Measurements from ENCODE around the gene ADTRP.

The ADTRP gene

DNA sequence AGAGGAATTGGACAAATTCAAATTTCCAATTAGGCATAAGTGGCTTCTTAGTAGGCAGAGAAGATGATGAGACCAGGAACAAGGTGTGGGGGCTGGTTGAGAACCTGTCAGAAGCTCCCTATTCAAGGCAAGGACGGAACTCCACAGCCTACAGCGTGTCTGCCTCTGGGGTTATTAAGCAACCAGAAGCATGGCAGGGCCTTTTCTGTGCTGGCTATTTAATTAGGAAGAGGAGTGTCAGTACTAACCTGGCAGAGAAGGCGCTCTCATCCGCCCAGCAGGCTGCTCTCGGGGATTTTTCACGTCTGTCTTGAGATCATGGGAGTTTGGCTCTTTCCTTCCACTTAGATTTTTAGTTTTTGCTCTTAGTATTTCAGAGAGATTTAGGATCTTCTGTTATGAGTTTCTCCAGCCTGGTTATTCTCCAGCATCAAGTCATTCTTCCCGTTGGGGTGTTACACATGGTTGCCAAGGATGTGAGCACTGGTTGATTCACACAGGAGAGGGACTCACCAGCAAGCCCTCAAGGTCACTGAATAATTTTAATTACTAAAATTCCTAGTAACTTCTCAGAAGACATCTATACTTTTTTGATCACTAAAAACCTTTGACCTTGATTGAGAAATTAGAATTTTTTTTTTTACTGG, 23.9 kb downstream of the ADTRP start:
- no peak for DNase-seq

DNA sequence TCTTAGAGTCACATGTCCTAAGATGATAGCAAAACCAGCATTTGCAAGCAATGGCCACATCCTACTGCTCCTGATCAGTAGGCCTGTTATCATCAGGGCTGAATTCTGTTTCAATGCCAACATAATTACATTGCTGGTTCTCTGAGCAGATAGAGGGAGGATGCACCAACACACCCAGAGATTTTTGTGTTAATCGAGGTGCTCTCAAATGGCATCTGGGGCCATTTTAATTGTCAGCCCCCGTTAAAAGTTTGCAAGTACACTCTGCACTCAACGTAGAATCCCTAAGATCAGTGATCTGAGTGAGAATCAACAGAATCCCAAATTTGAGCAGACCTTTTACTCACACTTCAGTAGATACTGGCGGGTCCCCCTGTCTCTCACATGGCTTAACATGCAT, 24.8 kb downstream of the ADTRP start:
- no peak for DNase-seq

DNA sequence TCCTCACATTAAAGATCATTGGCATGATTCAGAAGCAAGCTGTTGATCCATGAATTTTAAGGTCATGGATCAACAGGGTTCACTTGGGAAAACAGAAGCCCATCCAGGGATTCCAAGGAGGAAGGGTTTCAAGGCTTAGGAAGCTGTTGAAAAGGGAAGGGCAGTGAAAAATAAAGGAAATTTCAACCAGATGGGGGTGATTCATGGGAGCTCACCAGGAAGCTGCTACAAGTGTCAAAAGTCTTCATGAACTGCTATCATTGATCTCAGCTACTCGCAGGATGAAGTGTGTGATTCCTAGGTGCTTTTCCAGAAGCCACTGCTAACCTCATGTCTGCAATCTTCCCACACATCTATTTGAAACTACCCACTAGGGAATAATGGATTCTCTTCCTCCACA, 26.2 kb downstream of the ADTRP start:
- no peak for DNase-seq

DNA sequence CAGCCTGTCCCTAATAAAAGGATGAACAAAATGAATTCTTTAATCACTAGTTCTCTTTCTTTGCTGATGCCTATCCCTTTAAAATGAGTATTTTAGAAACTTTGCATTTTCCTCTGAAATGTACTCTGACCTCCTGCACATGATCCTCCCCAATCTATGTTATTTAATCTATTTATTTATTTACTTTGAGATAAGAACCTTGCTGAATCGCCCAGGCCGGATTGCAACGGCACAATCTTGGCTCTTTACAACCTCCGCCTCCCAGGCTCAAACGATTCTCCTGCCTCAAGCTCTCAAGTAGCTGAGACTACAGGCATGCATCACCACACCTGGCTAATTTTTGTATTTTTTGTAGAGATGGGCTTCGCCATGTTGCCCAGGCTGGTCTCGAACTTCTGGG, 27.9 kb downstream of the ADTRP start:
- no peak for DNase-seq

DNA sequence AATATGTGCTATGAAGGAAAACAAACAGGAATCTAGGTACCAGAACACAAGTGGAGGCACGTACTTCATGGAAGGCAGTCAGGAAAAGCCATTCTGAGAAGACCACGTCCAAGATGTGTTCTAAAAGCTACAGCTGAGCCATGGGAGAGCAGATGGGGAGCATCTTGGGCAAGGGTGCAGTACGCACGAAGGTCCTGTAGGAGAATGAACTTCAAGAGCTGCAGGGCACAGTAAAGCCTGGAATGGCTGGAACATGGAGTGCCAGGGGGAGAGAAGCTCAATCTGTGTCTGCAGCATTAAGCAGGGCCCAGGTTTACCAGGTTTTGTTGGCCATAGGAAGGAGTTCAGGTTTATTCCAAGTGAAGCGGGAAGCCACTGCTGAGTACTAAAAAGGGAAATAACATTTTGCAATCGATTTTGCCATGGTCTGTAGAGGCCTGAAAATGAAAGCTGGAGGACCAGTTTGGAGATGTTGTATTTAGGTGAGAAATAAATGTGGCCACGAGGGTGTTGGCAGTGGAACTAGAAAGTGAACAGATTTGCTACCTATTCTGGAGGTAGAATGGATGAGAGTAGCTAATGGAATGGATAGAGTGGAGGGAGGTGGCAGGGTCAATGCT, 29.9 kb downstream of the ADTRP start:
- DNase-seq = no peak

DNA sequence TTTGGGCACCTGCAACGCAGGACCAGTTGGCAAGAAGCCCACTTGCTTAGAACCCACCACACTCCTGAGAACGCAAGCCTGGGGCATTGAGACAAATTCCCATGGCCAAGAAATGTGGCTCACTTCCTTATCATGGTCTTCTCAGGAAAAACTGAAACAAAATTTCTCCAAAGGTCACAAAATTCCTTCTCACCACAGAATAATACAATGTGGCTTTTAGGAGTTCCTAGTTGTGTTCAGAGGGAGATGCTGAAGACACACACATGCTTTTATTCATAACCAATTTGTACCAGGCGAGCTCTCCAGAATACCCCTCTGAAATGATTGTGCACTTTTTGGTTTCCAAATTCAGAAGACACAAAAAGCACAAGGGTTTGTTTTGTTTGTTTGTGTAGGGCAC, 31.6 kb downstream of the ADTRP start:
- DNase-seq = no peak

DNA sequence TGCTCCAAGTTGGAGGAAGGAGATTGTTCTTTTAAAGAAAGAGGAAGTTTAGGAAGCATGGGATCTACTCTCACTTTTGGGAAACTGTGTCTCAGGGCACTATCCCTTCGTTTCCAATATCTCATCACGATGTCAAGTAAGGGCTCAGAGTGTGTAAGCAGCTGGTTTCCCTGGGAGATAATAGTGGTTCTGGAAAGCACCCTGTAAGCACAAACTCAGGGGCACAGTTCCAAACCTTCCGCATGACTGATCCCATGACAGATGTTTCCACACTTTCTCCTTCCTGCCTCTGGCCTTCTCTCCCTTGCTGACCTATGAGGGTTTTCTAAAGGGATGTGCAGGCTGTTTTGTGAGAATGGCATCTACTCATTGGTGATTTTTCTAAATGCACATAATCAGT, 33.9 kb downstream of the ADTRP start:
- DNase-seq = no peak

DNA sequence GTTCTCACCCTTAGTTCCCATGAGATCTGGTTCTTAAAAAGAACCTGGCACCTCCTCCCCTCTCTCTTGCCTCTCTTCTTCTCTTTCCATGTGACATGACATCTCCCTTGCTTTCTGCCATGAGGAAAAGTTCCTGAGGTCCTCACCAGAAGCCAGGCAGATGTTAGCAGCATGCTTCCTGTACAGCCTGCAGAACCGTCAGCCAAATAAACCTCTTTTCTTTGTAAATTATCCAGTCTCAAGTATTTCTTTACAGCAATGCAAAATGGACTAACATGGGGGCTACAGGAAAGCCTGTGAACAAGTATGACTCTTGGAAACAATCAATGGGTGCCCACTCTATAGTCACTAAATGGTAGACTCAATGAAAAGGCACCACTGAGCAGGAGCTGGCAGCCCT, 34.5 kb downstream of the ADTRP start:
- DNase-seq = no peak

DNA sequence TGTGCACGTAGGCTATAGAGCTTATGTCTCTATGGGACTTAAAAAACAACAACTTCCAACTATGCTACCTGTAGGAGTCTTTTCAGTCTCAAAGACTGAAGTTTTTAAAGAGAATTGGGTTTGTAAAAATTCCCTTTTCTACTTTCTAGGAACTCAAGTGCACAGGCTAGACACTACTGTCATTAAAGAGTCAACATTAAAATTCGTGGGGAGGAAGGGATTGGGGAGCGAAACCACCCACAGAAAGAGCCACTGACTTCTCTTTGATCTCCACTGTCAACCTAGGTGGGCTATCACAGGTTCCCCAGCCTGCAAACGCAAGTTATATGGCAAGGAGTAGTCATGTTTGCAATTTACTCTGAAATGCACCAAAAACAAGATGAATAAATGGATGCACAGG, 37.7 kb downstream of the ADTRP start:
- DNase-seq = no peak

DNA sequence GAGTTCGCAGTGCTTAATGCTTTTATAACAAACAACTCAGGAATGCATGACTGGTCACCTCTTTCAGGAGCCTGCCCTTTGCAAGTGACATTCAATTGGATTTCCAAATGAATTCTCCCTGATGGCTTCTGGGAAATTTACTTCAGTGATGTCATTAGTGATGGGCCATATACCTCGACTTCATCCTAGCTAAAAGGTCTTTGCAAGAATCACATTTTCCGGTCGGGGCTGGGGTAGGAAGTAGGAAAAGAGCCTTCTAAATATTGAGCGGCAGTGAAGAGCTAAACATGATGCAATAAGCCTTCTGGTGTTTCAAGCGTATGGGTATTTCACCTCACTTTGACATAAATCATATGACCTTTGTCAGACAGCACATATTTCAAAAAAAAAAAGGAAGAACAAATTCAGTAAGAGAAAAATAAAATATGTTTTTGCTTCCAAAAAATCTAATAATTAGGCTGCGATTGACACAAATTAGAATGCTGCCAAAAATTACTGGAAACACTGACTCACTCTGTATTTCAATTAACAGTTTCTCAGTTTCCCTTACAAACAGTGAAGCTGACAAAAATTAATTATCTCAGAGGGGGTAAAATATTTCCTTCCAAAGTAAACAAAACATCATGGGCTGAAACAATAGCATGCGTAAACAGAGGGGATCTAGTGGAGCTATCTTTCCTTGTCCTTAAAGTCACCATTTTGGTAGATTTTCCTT, 39.8 kb downstream of the ADTRP start:
- DNase-seq = no peak

DNA sequence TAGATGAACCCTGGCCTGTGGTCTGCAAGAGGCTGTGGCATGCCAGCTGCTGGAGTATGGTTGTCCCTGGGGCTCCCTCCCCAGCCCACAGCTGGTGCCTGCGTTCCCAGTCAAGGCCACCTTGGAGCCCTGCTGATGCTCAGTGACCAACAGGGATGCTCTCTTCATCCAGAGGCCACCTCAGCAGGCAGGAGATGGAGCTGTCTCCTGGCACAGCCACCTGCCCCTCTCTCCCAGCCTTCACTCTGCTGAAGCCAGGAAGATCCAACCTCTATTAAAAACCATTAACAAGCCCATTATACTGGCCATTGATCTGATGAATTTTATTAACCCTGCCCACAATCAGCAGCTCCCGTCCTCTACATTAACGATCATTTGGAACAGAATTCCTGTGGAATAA, 40.4 kb downstream of the ADTRP start:
- DNase-seq = no peak

DNA sequence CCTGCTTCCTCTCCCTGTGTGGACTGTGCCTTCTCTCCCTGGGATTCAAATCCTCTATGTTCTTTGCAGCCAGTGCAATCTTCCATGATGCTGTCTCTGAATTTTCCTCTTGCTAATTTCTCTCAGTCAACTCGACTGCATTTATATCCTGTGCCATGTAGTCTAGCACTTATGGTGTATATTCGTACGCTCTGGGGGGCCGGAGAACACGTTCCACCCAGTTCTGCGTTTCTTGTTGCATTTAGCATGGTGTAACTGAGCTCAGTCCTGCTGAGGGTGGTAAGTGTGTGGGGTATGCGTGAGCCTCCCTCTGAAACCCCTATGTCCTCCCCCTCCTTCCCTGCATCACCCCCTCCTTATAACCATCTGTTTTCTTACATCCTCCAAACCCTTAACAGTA, 42.0 kb downstream of the ADTRP start:
- DNase-seq = no peak

DNA sequence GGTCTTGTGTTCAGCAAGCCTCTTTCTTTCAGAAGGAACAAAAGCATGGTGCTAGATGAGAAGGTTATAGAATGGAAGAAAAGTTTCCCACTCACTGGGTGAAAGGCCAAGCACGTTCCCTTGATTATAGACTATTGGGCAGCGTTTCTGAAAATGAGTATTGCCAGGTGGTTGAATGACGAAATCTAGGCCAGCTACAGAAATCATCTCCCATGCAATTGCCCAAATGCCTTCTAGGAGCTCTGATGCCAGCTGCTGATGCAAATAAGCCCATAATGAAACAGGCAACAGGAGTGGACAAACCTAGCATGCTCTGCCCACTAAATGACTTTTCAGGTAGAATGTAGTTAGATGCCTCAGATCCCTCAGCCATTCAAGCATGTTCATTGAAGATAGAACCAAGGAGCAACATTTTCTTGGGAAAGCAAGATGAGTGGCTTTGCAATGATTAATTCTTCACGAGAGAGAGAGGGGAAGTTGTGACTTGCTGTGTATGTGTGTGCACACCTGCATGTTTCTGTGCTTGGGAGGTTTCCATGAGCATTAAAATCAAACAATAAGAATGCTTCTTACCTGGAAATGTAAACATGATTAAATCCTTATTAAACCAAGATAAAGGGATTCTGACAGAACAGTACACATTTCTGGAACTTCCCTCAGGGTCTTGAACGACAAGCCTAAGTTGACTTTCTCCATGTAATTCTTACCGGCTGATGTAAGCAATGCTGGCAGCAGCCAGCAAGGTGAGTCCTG, 43.6 kb downstream of the ADTRP start:
- DNase-seq = no peak

DNA sequence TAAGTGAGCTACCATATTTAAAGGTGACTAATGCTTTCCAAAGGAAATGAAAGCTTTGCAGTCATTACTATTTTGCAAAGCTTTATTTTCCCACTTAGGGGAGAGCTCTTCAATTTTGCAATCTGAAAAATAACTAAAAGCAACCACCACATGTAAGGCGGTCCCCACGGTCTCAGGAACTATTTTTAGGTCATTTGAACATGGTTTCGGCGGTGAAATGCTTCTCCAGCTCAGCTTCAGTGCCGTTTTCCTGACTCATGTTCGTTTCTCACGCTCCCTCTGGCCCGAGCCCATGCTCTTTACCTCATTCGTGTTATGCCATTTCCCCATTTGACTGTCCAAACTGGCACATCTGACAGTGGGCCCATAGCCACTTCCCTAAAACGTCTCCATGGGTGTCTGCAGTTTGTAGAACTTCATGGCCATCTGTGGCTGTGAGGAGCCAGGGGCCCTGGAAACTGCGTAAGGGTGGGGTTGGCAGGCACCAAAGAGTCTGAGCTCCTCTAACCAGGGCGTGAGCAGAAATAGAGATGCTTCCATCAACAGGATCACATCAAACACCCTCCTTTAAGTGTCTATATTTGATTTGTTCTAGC, 46.5 kb downstream of the ADTRP start:
- no peak for DNase-seq

DNA sequence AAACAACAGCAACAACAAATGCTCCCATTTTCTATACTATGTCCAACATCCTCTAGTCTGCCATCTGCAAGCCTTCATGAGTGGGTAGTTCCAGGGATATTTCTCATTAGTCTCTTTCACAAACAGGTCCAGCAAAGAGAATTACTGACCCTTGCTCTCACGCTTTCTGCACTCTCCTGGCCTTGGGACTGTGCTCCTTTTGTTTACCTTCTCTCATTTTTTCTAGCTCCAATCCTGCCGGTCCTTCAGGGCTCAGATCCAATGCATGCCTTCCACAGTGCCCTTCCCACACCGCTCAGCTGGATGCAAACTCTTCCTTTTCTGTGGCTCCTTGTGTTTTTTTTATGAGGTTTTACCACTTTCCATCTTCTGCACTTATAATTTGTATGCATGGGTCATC, 47.2 kb downstream of the ADTRP start:
- DNase-seq = no peak

DNA sequence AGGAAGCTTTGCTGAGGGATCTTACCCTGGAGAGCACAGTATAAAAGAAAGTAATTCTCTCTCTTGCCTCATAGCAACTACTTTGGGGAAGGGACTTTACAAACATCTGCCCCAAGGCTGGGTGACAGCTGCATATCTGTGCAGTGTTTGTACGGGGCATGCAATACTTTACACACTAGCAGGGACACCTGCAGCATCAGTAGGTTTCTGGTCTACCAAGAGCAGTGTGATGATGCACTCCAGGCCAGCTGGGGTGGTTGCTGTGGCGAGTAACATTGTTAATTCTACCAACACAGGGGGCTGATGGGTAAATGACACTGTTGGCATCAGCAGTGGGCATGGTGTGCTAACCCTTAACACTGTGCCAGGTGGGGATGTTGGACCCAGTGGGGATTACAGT, 48.0 kb downstream of the ADTRP start:
- DNase-seq = no peak

DNA sequence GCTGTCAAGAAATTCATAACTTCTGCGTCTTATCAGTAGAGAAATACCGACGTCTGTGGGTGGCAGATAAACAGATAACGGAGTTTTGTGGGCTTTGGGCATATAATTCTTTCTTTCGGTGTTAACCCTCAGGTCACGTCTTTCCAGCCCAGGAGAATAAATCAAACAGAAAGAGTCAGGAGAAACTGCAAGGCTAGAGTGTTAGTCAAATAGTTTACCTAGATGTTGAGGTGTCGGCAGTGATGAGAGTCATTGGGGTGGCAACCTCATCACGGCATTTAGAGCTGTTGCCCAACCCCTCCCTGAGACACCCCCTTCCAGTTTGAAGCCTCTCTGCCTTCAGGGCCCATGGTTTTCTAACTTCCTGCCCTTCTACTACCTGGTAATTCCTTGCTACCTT, 49.5 kb downstream of the ADTRP start:
- DNase-seq = no peak

DNA sequence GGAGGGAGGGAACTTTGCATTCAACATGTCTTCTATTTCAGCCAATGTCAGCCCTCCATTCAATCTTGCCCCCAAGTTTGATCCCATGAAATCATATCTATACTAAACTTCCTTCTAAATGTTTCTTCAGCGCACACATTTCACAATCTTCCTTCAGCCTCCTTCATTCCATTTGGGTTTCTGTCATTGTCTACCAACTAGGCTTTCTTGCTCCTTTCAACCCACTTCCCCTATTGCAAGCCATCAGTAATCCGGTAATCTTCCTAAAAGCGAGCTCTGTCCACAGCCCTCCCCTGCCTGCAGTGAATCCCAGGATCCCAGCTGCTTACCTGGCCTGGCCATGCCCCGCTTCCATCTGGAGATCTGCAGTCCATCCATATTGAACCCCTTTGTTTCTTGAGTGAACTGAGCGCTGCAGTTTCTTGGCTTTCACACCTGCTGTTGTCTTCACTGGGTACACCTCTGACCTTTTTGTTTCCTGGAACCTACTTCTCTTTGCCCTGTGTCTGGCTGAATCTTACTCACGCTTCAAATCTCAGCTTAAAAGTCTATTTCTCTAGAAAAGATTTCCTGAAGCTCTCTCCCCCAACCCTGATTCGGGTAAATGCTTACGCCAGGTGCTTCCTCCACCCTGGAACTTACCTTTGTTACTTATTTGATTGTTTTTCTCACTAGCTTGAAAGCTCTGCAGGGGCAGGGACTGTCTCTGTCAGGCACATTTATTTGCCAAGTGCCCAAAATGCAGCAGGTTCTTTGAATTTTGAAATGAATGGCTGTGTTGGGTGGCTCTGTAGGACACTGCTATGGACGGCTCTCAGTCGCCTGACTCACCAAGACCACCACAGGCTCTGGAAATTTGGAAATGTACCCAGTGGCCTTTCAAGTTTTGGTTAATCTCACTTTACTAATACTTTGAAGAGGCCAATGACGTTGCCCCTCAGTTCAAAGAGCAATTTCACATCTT, 50.3 kb downstream of the ADTRP start:
- no peak for DNase-seq

DNA sequence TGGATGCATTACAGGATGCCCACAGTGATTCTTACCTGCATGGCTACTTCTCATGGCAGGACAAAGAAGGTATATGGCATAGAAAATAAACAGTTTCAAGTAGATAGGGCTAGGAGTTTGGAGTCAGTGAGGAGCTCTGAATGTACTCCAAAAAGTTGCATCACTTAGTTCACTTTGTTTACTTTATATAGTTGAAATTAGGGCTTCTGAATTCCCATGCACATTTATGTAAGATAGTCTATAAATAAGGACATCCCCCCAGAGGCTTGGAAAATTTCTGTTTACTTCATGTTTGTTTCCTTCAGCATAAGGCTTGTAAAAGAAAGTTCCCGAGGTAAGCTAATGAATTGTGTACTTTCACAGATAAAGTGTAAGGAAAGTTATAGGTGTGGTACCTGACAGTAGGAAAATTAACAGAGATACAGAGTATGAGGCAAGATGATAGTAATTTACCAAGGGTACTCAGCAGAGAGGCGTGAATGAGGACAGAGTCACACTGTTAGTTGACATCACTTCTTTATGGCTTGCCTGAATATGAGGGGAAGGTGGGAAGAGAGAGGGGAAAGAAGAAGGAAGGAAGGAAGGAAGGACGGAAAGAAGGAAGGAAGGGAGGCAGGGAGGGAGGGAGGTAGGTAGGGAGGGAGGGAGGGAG, 51.1 kb downstream of the ADTRP start:
- no peak for DNase-seq

DNA sequence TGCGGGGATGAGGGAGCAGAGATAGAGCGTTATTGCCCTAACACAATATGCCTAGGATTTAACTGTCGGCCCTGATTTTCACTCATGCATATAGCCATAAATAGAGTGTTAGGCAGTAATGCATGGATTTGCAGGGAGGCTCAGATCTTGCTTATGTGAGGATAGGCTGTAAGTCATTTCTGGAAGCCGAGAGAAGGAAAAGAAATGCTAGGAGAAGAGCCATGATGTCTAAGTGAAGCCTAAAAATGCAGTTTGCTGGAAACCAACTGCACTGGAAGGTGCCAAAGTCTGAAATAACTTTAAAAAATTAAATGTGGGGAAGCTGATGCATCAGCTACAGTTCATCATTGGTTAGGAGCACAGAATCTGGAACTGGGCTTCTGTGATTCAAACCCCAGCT, 54.3 kb downstream of the ADTRP start:
- DNase-seq = no peak

DNA sequence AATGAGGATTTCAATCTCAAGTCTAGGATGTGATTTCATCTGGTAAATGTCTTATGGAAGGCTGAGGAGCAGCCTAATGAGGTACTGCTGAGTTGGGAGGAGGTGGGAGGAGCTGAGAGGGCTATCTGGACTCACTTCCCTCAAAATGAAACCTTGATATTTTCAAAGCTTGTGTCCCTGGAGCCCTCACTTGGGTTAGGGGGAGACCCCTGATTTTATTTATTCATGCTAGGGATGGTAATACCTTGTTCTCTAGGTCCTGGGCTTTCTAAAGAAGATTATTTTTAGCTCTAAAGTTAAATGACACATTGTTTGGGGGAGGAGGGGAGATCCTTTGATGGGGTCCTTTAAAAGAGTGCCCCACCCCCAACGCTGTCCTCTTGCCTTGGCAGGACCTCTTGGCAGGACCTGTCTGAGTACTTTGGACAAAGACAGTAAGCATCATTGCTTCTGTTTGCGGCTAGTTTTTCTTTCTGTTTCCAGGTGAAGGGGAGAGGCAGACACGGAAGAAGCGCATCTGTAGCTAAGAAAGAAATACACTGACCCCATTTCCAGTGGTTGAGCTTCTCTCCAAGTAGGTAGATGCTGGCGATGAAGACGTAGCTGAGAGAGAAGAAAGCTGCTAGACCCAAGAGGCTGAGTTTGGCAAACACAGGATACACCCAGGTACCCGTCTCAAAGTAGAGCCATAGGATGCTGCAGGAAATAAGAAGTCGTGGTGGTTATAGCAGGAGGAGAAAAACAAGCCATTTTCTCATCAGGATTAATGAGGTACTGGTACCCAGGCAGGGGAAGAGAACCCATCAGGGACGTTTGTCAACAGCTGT, 55.6 kb downstream of the ADTRP start:
- DNase-seq = no peak

Data from SHP77 treated with DMSO at 0.1 percent for 48 hours (cell line).